CD4-positive, alpha-beta T cell treated with Interferon gamma for 1 hour (primary cell): ENCODE data around the gene NINL.
A peak's percentile ranks its signal among the peaks of the same experiment; 100 is the strongest.
"Not testable (repeated sequence)": the region's sequence is repeated elsewhere in the genome, so short reads cannot be mapped to it uniquely, and the experiment has no call there.

Experiments used
- DNase-seq: peaks from one replicate; pipeline ENCODE4 v3.0.0-alpha.2; 2020

Gene NINL

GRCh38 chr20:25481235-25481917 lies 104.0 kb downstream of the NINL start:
- no peak for DNase-seq

- no peak for DNase-seq
Observed at GRCh38 chr20:25480797-25481196, 104.5 kb downstream of the NINL start.

- DNase-seq, result no peak
Observed at GRCh38 chr20:25480156-25480555, 105.2 kb downstream of the NINL start.

GRCh38 chr20:25479638-25480037 lies 105.7 kb downstream of the NINL start:
- DNase-seq, result no peak

- DNase-seq, result no peak
Observed at GRCh38 chr20:25478889-25479568, 106.3 kb downstream of the NINL start.

- DNase-seq, result no peak
Observed at GRCh38 chr20:25477014-25477882, 108.1 kb downstream of the NINL start.

- DNase-seq, result no peak
Observed at GRCh38 chr20:25476106-25477013, 109.0 kb downstream of the NINL start.

GRCh38 chr20:25473297-25473696 lies 112.0 kb downstream of the NINL start:
- not testable (repeated sequence) for DNase-seq

GRCh38 chr20:25471020-25471419 lies 114.3 kb downstream of the NINL start:
- no peak for DNase-seq

GRCh38 chr20:25470045-25470444 lies 115.3 kb downstream of the NINL start:
- DNase-seq, result peak; percentile 29

GRCh38 chr20:25469558-25469957 lies 115.8 kb downstream of the NINL start:
- no peak for DNase-seq

- no peak for DNase-seq
Observed at GRCh38 chr20:25468126-25469075, 116.9 kb downstream of the NINL start.

- no peak for DNase-seq
Observed at GRCh38 chr20:25467441-25467840, 117.9 kb downstream of the NINL start.

GRCh38 chr20:25466846-25467245 lies 118.5 kb downstream of the NINL start:
- DNase-seq, result no peak

- no peak for DNase-seq
Observed at GRCh38 chr20:25465243-25466135, 119.8 kb downstream of the NINL start.

GRCh38 chr20:25464501-25465242 lies 120.7 kb downstream of the NINL start:
- DNase-seq, result no peak

- DNase-seq, result no peak
Observed at GRCh38 chr20:25461786-25462545, 123.4 kb downstream of the NINL start.

GRCh38 chr20:25461281-25461650 lies 124.1 kb downstream of the NINL start:
- no peak for DNase-seq
